Measurements from ENCODE around the gene CAPZB.

DNA sequence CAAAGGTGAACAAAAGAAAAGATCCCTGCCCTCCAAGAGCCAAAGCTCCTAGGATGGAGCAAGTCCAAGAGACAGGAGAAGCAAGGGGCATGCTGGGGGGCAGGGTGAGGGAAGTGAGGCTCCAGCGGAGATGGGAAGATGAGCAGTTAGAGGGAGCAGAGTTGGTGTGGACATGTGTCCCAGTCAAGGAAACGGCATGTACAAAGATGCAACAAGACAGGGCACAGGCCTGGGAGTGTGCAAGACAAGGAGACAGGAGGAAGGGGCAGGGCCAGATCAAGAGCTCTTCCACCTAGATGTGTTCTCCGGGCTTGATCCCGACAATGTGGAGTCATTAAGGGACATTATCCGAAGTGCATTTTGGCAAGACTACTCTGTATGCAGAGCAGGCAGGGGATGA is 82.1 kb downstream of the CAPZB start:
- TF ChIP-seq, protein P1, sequence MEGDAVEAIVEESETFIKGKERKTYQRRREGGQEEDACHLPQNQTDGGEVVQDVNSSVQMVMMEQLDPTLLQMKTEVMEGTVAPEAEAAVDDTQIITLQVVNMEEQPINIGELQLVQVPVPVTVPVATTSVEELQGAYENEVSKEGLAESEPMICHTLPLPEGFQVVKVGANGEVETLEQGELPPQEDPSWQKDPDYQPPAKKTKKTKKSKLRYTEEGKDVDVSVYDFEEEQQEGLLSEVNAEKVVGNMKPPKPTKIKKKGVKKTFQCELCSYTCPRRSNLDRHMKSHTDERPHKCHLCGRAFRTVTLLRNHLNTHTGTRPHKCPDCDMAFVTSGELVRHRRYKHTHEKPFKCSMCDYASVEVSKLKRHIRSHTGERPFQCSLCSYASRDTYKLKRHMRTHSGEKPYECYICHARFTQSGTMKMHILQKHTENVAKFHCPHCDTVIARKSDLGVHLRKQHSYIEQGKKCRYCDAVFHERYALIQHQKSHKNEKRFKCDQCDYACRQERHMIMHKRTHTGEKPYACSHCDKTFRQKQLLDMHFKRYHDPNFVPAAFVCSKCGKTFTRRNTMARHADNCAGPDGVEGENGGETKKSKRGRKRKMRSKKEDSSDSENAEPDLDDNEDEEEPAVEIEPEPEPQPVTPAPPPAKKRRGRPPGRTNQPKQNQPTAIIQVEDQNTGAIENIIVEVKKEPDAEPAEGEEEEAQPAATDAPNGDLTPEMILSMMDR (conservative IDR thresholded peaks at IDR 0.05; ENCODE audit: low read length), result no peak
- no peak for TF ChIP-seq EZH2phosphoT487 (IDR thresholded peaks at IDR 0.05; ENCODE audit: borderline replicate concordance)

Data from Loucy (cell line).